RWPE1 (cell line): ENCODE results near the gene SFMBT2.
A peak's percentile ranks its signal among the peaks of the same experiment; 100 is the strongest.

Experiments
- CTCF ChIA-PET: fragments of 350-600 bp; sonication (Branson Sonifier 250); formaldehyde crosslinking; extraction: SDS; loops from one replicate; lab custom pipeline; 2021; lab: Yijun Ruan, JAX
- POLR2A ChIA-PET: fragments of 400-600 bp; formaldehyde crosslinking; extraction: SDS; loops from one replicate; lab custom pipeline; 2020; ENCODE audit warnings: antibody characterized with exemption; ENCODE audit not compliant: low non-redundant PET; lab: Yijun Ruan, JAX
- DNase-seq: peaks from one replicate; pipeline ENCODE4 v3.0.0; 2012; ENCODE audit warnings: low spot score
- H3K27ac ChIP-seq: fragments of 450-650 bp; 2 replicates; pipeline ENCODE4 v1.5.1; 2017
- TF ChIP-seq, protein P1 (sequence below): fragments of 450-650 bp; conservative IDR thresholded peaks from 2 replicates; pipeline ENCODE4 v1.5.1; 2017; ENCODE audit warnings: low read depth, mild to moderate bottlenecking

Gene SFMBT2

DNA sequence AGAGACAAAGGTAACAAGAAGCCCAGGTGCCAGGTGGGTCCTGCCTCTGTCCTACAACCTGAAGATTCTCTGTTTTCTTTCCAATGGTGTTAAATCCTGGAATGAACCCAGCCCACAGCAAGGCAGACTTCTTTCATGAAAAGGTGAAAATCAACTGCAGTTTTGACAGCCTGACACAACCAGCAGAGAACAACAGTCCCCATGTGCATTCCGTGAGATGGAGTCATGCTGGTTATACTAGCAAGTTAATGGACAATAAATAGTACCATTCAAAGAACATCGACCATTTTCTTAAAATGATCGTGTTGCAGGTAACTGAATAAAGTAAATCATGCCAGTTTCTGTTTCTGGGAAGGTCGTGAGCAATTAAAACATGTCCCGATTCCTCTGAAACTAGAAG is 131.5 kb downstream of the SFMBT2 start:
- CTCF ChIA-PET = no interaction called here
- H3K27ac ChIP-seq = no peak overlapping the region
- POLR2A ChIA-PET = interaction anchor here (0.6 kb wide), 1 partner anchor 269 kb away, joined by 3 read pairs; no protein-coding TSS in a partner anchor
- TF ChIP-seq, protein P1, sequence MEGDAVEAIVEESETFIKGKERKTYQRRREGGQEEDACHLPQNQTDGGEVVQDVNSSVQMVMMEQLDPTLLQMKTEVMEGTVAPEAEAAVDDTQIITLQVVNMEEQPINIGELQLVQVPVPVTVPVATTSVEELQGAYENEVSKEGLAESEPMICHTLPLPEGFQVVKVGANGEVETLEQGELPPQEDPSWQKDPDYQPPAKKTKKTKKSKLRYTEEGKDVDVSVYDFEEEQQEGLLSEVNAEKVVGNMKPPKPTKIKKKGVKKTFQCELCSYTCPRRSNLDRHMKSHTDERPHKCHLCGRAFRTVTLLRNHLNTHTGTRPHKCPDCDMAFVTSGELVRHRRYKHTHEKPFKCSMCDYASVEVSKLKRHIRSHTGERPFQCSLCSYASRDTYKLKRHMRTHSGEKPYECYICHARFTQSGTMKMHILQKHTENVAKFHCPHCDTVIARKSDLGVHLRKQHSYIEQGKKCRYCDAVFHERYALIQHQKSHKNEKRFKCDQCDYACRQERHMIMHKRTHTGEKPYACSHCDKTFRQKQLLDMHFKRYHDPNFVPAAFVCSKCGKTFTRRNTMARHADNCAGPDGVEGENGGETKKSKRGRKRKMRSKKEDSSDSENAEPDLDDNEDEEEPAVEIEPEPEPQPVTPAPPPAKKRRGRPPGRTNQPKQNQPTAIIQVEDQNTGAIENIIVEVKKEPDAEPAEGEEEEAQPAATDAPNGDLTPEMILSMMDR = no peak
- no peak for DNase-seq

- ChIA-PET POLR2A (no interaction called here), CTCF (no interaction called here)
- H3K27ac ChIP-seq = no peak overlapping the region
- TF ChIP-seq, protein P1 = no peak
- DNase-seq = no peak
Measured at GRCh38 chr10:7277867-7278266, 133.0 kb downstream of the SFMBT2 start.

- POLR2A ChIA-PET = no interaction called here
- CTCF ChIA-PET = interaction anchor here (0.7 kb wide), 1 partner anchor 23 kb away, joined by 4 read pairs; no protein-coding TSS in a partner anchor
- no peak for DNase-seq
- H3K27ac ChIP-seq = no peak overlapping the region
- TF ChIP-seq, protein P1 = no peak
Measured at GRCh38 chr10:7277432-7277831, 133.4 kb downstream of the SFMBT2 start.

DNA sequence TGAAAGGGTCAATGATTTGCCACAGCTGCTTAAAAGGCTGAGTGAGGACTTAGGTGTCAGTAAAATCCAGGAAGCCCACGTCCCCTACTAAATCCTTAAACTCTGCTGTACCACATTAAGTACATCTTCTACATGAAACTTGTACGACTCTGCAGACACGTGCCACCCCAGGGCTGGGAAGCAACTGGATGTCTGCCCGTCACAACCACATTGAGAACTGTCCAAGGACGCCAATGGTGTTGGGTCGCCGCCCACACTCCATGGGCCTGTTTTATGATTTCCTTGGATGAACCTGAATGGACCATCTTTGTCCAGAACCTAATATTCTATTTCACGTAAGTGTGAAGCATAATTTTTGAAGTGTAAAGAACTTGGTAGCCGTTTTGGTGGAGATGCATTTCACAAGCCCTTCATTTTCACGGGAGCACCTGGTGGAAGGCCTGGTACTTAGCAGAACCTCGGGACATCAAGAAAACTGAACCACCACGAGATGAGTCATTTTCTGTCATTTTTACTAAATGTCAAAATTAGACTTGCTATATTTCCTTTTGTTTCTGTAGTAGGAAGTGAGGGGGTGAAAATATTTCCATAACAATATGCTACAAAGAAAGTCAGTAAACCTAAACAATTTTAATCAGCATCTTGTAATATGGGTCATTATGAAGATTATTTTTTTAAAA is 134.9 kb downstream of the SFMBT2 start:
- no peak overlapping the region for H3K27ac ChIP-seq
- ChIA-PET CTCF (no interaction called here), POLR2A (no interaction called here)
- no peak for DNase-seq
- TF ChIP-seq, protein P1 = no peak

- TF ChIP-seq, protein P1 = no peak
- no peak for DNase-seq
- H3K27ac ChIP-seq = no peak overlapping the region
- ChIA-PET POLR2A (no interaction called here), CTCF (no interaction called here)
Measured at GRCh38 chr10:7274293-7274692, 136.5 kb downstream of the SFMBT2 start.

- ChIA-PET CTCF (interaction anchor here (0.6 kb wide), 2 partner anchors 10 to 451 kb away, joined by 4 read pairs; no protein-coding TSS in a partner anchor), POLR2A (no interaction called here)
- DNase-seq = no peak
- H3K27ac ChIP-seq = peak overlapping the region; percentile 43
- TF ChIP-seq, protein P1 = no peak
Measured at GRCh38 chr10:7272008-7272407, 138.8 kb downstream of the SFMBT2 start.
